Glutamatergic neuron (in vitro differentiated cells): Measurements from ENCODE around the gene MAU2. TPM values are rescaled to one million over a fixed set of nuclear protein-coding genes. Genes with fewer than 3 reads are reported as not detected.
A peak's percentile ranks its signal among the peaks of the same experiment; 100 is the strongest.

Source experiments
- DNase-seq: peaks from one replicate; pipeline ENCODE4 v3.0.0; 2022
- H3K27ac Mint-ChIP-seq: one replicate; pipeline ENCODE4 v1.8.0; 2020; ENCODE audit warnings: mild to moderate bottlenecking, mixed read lengths, inconsistent platforms; ENCODE audit not compliant: unreplicated experiment
- H3K27me3 Mint-ChIP-seq: one replicate; pipeline ENCODE4 v1.8.0; 2020; ENCODE audit warnings: mild to moderate bottlenecking, moderate library complexity, mixed read lengths, inconsistent platforms; ENCODE audit not compliant: unreplicated experiment
- H3K36me3 Mint-ChIP-seq: one replicate; pipeline ENCODE4 v1.8.0; 2020; ENCODE audit warnings: mild to moderate bottlenecking, mixed read lengths, inconsistent platforms; ENCODE audit not compliant: unreplicated experiment
- H3K4me1 Mint-ChIP-seq: one replicate; pipeline ENCODE4 v1.8.0; 2020; ENCODE audit warnings: mild to moderate bottlenecking, low read depth, mixed read lengths, inconsistent platforms; ENCODE audit not compliant: unreplicated experiment
- H3K4me3 Mint-ChIP-seq: one replicate; pipeline ENCODE4 v1.8.0; 2020; ENCODE audit warnings: mild to moderate bottlenecking, mixed read lengths, inconsistent platforms; ENCODE audit not compliant: unreplicated experiment
- H3K9me3 Mint-ChIP-seq: one replicate; pipeline ENCODE4 v1.8.0; 2020; ENCODE audit warnings: mild to moderate bottlenecking, moderate library complexity, mixed read lengths, inconsistent platforms; ENCODE audit not compliant: unreplicated experiment
- CTCF ChIP-seq: fragments of 200-600 bp; sonication (generic); IDR thresholded peaks from one replicate; pipeline ENCODE4 v1.5.0; 2021; ENCODE audit not compliant: partially characterized antibody, unreplicated experiment
- total RNA-seq: library from RNA; stranded (reverse); fragmentation: NEBNext Ultra II Directional; extraction: Animal tissue kit (Norgen Biotek cat#: 25700); gene quantifications from one replicate; pipeline ENCODE4 v1.2.1, GENCODE V29; 2021; ENCODE audit not compliant: unreplicated experiment

The MAU2 gene
- total RNA-seq, 1 donor from 2014 or later, result 107 TPM

GRCh38 chr19:19280561-19280960, 40.1 kb upstream of the MAU2 start:
- H3K9me3 Mint-ChIP-seq, result peaks cover 20% of the 10 kb centered on the region
- H3K36me3 Mint-ChIP-seq, result peaks cover 10% of the 10 kb centered on the region
- peak overlapping the region; percentile 83 for H3K27ac Mint-ChIP-seq
- H3K4me1 Mint-ChIP-seq, result peaks cover 24% of the 10 kb centered on the region
- TF ChIP-seq CTCF, result no peak
- H3K4me3 Mint-ChIP-seq, result peak overlapping the region; percentile 67
- no peak for DNase-seq
- H3K27me3 Mint-ChIP-seq, result peaks cover 18% of the 10 kb centered on the region

GRCh38 chr19:19285686-19286085, 34.9 kb upstream of the MAU2 start:
- peaks cover 4% of the 10 kb centered on the region for H3K4me1 Mint-ChIP-seq
- H3K36me3 Mint-ChIP-seq, result peaks cover 10% of the 10 kb centered on the region
- no peak for DNase-seq
- H3K4me3 Mint-ChIP-seq, result no peak overlapping the region
- peaks cover 7% of the 10 kb centered on the region for H3K9me3 Mint-ChIP-seq
- no peaks in the 10 kb centered on the region for H3K27me3 Mint-ChIP-seq
- H3K27ac Mint-ChIP-seq, result no peak overlapping the region
- TF ChIP-seq CTCF, result no peak

GRCh38 chr19:19292607-19293006, 28.0 kb upstream of the MAU2 start:
- Mint-ChIP-seq H3K36me3 (peaks cover 12% of the 10 kb centered on the region), H3K27me3 (no peaks in the 10 kb centered on the region)

GRCh38 chr19:19294914-19295313, 25.7 kb upstream of the MAU2 start:
- DNase-seq, result no peak
- Mint-ChIP-seq H3K27ac (no peak overlapping the region), H3K4me1 (no peaks in the 10 kb centered on the region), H3K9me3 (peaks cover 7% of the 10 kb centered on the region), H3K4me3 (no peak overlapping the region), H3K36me3 (peaks cover 12% of the 10 kb centered on the region), H3K27me3 (no peaks in the 10 kb centered on the region)
- TF ChIP-seq CTCF, result no peak

More at GRCh38 chr19:19292607-19293006, 28.0 kb upstream of the MAU2 start:
- peaks cover 8% of the 10 kb centered on the region for H3K9me3 Mint-ChIP-seq
- H3K4me1 Mint-ChIP-seq, result no peaks in the 10 kb centered on the region
- no peak overlapping the region for H3K4me3 Mint-ChIP-seq
- no peak for DNase-seq
- no peak for TF ChIP-seq CTCF
- no peak overlapping the region for H3K27ac Mint-ChIP-seq

GRCh38 chr19:19296953-19297689, 23.5 kb upstream of the MAU2 start:
- no peak overlapping the region for H3K27ac Mint-ChIP-seq
- no peak for DNase-seq
- H3K4me3 Mint-ChIP-seq, result no peak overlapping the region
- H3K9me3 Mint-ChIP-seq, result peaks cover 7% of the 10 kb centered on the region
- no peaks in the 10 kb centered on the region for H3K27me3 Mint-ChIP-seq
- no peak for TF ChIP-seq CTCF
- peaks cover 10% of the 10 kb centered on the region for H3K36me3 Mint-ChIP-seq
- H3K4me1 Mint-ChIP-seq, result no peaks in the 10 kb centered on the region
